Gastrocnemius medialis (tissue), 4 donors: ENCODE measurements around the gene TUBAL3. TPM values are rescaled to one million over a fixed set of nuclear protein-coding genes. Genes with fewer than 3 reads are reported as not detected.

Experiments used
- ATAC-seq, 2 donors: fragments of 150-250 bp; one replicate each; pipeline ENCODE4 v1.9.1; 2016
- DNase-seq, 2 donors: peaks; one replicate each; pipeline ENCODE4 v3.0.0-alpha.2; 2019
- H3K27ac ChIP-seq, 4 donors: fragments of 200-600 bp; sonication (generic); 1 replicate in 1 of 4; 2 replicates in 3 of 4; pipeline ENCODE4 v1.5.1; 2016 to 2018; ENCODE audit warnings: mild to moderate bottlenecking in 2 of 4, moderate library complexity in 1 of 4
- H3K27me3 ChIP-seq, 3 donors: fragments of 200-600 bp; sonication (generic) in 2 of 3; 1 replicate in 1 of 3; 2 replicates in 2 of 3; pipeline versions ENCODE4 v1.5.1 to v1.6.0; 2016 to 2019; ENCODE audit warnings: mild to moderate bottlenecking in 1 of 3, moderate library complexity in 1 of 3
- H3K36me3 ChIP-seq, 2 donors: fragments of 200-600 bp; sonication (generic) in 1 of 2; one replicate each; pipeline ENCODE4 v1.5.1; 2017 to 2018
- H3K4me1 ChIP-seq, 2 donors: fragments of 200-600 bp; sonication (generic) in 1 of 2; one replicate each; pipeline ENCODE4 v1.5.1; 2016 to 2017; ENCODE audit warnings: mild to moderate bottlenecking in 2 of 2
- H3K4me3 ChIP-seq, 4 donors: fragments of 200-600 bp; sonication (generic) in 3 of 4; 1 replicate in 1 of 4; 2 replicates in 3 of 4; pipeline ENCODE4 v1.5.1; 2016 to 2019; ENCODE audit warnings: mild to moderate bottlenecking in 2 of 4
- H3K9me3 ChIP-seq, 3 donors: fragments of 200-600 bp; sonication (generic) in 2 of 3; 1 replicate in 1 of 3; 2 replicates in 2 of 3; pipeline ENCODE4 v1.5.1; 2016 to 2019
- POLR2A ChIP-seq, 2 donors: fragments of 450-650 bp; IDR thresholded peaks; one replicate each; pipeline ENCODE4 v1.6.1; 2017; ENCODE audit warnings: antibody characterized with exemption in 2 of 2, mild to moderate bottlenecking in 2 of 2, moderate library complexity in 2 of 2
- in situ Hi-C, 4 donors: fragments of 200-750 bp; cut with MboI; loops; one replicate each; pipeline versions ENCODE4 v1.15.0 to v1.8.0; 2017; ENCODE audit warnings: low sequenced_read_pairs in 4 of 4
- intact Hi-C: fragments of 100-400 bp; cut with DNase I; formaldehyde crosslinking; loops from one replicate; pipeline ENCODE4 v1.15.1; 2023; ENCODE audit warnings: low total_unique reads
- total RNA-seq, 4 donors: library from RNA; depleted of rRNA; stranded (reverse); fragments of >200 nt; gene quantifications; one replicate each; pipeline versions ENCODE4 v1.1.0 to v1.2.3, GENCODE V29; 2016
- TF ChIP-seq, protein P1 (sequence below), 5 experiments: fragments of 450-650 bp in 3 of 5; fragments of 200-600 bp in 2 of 5; sonication (generic) in 2 of 5; IDR thresholded peaks in 4 of 5; conservative IDR thresholded peaks in 1 of 5; 1 replicate in 4 of 5; 2 replicates in 1 of 5; pipeline ENCODE4 v1.5.1; 2016 to 2019; ENCODE audit warnings: antibody characterized with exemption in 5 of 5, mild to moderate bottlenecking in 3 of 5, moderate library complexity in 3 of 5

Gene TUBAL3
- total RNA-seq, 4 donors from 2014 or later: 0.18 TPM; not detected in 3

- in situ Hi-C loops: no loop called here
- TF ChIP-seq POLR2A (IDR thresholded peaks at IDR 0.05): no peak
- TF ChIP-seq, protein P1, sequence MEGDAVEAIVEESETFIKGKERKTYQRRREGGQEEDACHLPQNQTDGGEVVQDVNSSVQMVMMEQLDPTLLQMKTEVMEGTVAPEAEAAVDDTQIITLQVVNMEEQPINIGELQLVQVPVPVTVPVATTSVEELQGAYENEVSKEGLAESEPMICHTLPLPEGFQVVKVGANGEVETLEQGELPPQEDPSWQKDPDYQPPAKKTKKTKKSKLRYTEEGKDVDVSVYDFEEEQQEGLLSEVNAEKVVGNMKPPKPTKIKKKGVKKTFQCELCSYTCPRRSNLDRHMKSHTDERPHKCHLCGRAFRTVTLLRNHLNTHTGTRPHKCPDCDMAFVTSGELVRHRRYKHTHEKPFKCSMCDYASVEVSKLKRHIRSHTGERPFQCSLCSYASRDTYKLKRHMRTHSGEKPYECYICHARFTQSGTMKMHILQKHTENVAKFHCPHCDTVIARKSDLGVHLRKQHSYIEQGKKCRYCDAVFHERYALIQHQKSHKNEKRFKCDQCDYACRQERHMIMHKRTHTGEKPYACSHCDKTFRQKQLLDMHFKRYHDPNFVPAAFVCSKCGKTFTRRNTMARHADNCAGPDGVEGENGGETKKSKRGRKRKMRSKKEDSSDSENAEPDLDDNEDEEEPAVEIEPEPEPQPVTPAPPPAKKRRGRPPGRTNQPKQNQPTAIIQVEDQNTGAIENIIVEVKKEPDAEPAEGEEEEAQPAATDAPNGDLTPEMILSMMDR (IDR thresholded peaks at IDR 0.05 in 4 of 5, conservative IDR thresholded peaks at IDR 0.05 in 1 of 5): no peak
- H3K36me3 ChIP-seq: no peaks in the 10 kb centered on the region
- no peak overlapping the region for H3K27ac ChIP-seq
- ATAC-seq (no peak), DNase-seq (no peak)
- intact Hi-C loops: no loop called here
- H3K27me3 ChIP-seq: peaks cover 22 to 38% (median 30%) of the 10 kb centered on the region in 3 donors
- no peaks in the 10 kb centered on the region for H3K9me3 ChIP-seq
- no peaks in the 10 kb centered on the region for H3K4me1 ChIP-seq
- H3K4me3 ChIP-seq: no peak overlapping the region
Measured at GRCh38 chr10:5365928-5366327, 38.7 kb downstream of the TUBAL3 start.

DNA sequence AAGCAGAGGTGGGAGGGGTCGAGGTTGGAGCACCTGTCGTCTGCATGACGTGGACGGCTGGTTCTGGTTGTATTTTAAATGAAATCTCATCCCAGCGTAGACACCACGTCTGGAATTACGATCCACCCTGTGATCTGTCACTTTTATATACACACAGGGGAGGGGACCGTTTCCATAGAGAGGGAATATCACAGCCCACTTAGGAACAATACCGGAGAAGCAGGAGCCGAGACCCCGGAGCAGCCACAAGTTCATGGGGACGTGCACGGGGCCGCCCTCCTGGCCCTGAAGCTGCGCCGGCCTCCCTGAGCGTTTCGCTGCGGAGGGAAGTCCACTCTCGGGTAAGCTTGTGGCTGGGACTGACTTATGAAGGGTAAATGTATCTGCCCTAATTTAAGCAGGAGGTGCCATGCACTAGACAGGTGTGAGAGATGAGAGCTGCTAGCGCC lies 39.7 kb downstream of the TUBAL3 start, which contains the start of gene UCN3:
Gene UCN3, plus strand, starts transcription at position 77 of the 449 bp plus-strand sequence. CDS start 8,755 bp downstream, outside the sequence.
- Histone ChIP-seq H3K27ac (no peak within 1 kb of the TSS), H3K27me3 (peaks cover 24 to 43% (median 30%) of the 10 kb centered on the region in 3 donors), H3K36me3 (no peaks in the 10 kb centered on the region), H3K9me3 (no peaks in the 10 kb centered on the region), H3K4me3 (no peak within 1 kb of the TSS), H3K4me1 (no peaks in the 10 kb centered on the region)
- ATAC-seq (no peak), DNase-seq (no peak)
- no peak for TF ChIP-seq POLR2A (IDR thresholded peaks at IDR 0.05)
- TF ChIP-seq, protein P1 (IDR thresholded peaks at IDR 0.05 in 4 of 5, conservative IDR thresholded peaks at IDR 0.05 in 1 of 5): no peak
- in situ Hi-C loops: no loop called here
- intact Hi-C loops: no loop called here

DNA sequence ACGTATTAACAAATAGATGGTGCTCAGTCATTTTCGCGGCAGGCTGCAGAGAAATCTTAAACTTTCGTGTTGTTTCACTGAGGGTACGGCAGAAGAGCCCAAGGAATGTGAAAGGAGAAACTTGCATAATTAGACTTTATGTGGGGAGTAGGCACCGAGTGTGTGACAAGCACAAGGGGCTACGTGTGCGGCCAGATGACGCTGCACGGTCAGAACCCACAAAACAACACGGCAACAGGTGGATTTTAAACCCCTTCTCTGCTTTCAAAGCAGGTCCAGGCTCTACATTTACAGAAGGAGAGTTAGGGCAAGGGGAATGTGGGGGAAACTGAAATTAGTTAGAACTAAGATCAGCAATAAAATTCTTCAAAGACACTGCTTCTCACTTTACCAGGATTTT lies 40.3 kb downstream of the TUBAL3 start:
- Histone ChIP-seq H3K27ac (no peak overlapping the region), H3K4me1 (no peaks in the 10 kb centered on the region), H3K27me3 (peaks cover 24 to 43% (median 30%) of the 10 kb centered on the region in 3 donors), H3K4me3 (no peak overlapping the region), H3K36me3 (no peaks in the 10 kb centered on the region), H3K9me3 (no peaks in the 10 kb centered on the region)
- DNase-seq (no peak), ATAC-seq (no peak)
- in situ Hi-C loops (no loop called here), intact Hi-C loops (no loop called here)
- no peak for TF ChIP-seq POLR2A (IDR thresholded peaks at IDR 0.05)
- TF ChIP-seq, protein P1 (IDR thresholded peaks at IDR 0.05 in 4 of 5, conservative IDR thresholded peaks at IDR 0.05 in 1 of 5): no peak

DNA sequence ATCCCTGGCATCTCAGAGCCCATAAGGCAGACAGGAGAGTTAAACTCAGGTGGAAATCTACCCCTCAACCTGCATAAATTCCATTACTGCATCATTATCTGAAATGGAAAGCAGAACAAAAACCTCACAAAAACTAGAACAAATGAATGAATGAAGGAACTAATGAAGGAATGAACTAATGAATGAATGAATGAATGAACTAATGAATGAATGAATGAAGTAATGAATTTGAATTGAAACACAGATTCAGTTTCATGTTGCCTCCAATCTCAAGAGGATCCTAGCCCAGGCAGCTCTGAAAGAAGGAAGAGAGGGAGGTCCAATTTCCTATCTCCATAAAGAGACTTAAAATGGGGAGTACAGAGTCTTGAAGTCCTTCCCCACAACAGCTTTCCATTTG lies 41.8 kb downstream of the TUBAL3 start:
- Histone ChIP-seq H3K36me3 (no peaks in the 10 kb centered on the region), H3K27me3 (peaks cover 24 to 49% (median 30%) of the 10 kb centered on the region in 3 donors), H3K4me1 (no peaks in the 10 kb centered on the region), H3K9me3 (no peaks in the 10 kb centered on the region), H3K4me3 (no peak overlapping the region), H3K27ac (no peak overlapping the region)
- intact Hi-C loops: no loop called here
- ATAC-seq (no peak), DNase-seq (no peak)
- TF ChIP-seq, protein P1 (IDR thresholded peaks at IDR 0.05 in 4 of 5, conservative IDR thresholded peaks at IDR 0.05 in 1 of 5): no peak
- no peak for TF ChIP-seq POLR2A (IDR thresholded peaks at IDR 0.05)
- in situ Hi-C loops: no loop called here

GRCh38 chr10:5361966-5362365 lies 42.7 kb downstream of the TUBAL3 start:
- Histone ChIP-seq H3K27ac (no peak overlapping the region), H3K36me3 (no peaks in the 10 kb centered on the region), H3K9me3 (no peaks in the 10 kb centered on the region), H3K4me1 (no peaks in the 10 kb centered on the region), H3K27me3 (peaks cover 26 to 49% (median 30%) of the 10 kb centered on the region in 3 donors), H3K4me3 (no peak overlapping the region)
- in situ Hi-C loops: no loop called here
- intact Hi-C loops: no loop called here
- DNase-seq (no peak), ATAC-seq (no peak)
- TF ChIP-seq, protein P1 (IDR thresholded peaks at IDR 0.05 in 4 of 5, conservative IDR thresholded peaks at IDR 0.05 in 1 of 5): no peak
- TF ChIP-seq POLR2A (IDR thresholded peaks at IDR 0.05): no peak
